Liver (tissue), 3 donors: Measurements from ENCODE around the gene TEX2.
"Not testable (repeated sequence)": the region's sequence is repeated elsewhere in the genome, so short reads cannot be mapped to it uniquely, and the experiment has no call there.

Experiments used
- EGR1 ChIP-seq, 2 donors: IDR thresholded peaks; 2 replicates each; pipeline ENCODE4 v1.6.1; 2016 to 2018; ENCODE audit warnings: antibody characterized with exemption in 2 of 2, low read depth in 2 of 2
- GABPA ChIP-seq, 2 donors: IDR thresholded peaks in 1 of 2; conservative IDR thresholded peaks in 1 of 2; 2 replicates each; pipeline ENCODE4 v1.6.1; 2016; ENCODE audit warnings: antibody characterized with exemption in 2 of 2, mild to moderate bottlenecking in 1 of 2, moderate library complexity in 1 of 2
- HNF4A ChIP-seq, 2 donors: conservative IDR thresholded peaks; 2 replicates each; pipeline ENCODE4 v1.6.1; 2016; ENCODE audit warnings: antibody characterized with exemption in 2 of 2, mild to moderate bottlenecking in 2 of 2
- JUND ChIP-seq, 2 donors: IDR thresholded peaks; 2 replicates each; pipeline ENCODE4 v1.6.1; 2016; ENCODE audit warnings: antibody characterized with exemption in 2 of 2
- RAD21 ChIP-seq, 2 donors: IDR thresholded peaks; 2 replicates each; pipeline ENCODE4 v1.6.1; 2016; ENCODE audit warnings: antibody characterized with exemption in 2 of 2, mild to moderate bottlenecking in 2 of 2
- RXRA ChIP-seq, 2 donors: IDR thresholded peaks; 2 replicates each; pipeline ENCODE4 v1.6.1; 2017 to 2018; ENCODE audit warnings: antibody characterized with exemption in 2 of 2, mild to moderate bottlenecking in 1 of 2
- SP1 ChIP-seq: IDR thresholded peaks from 2 replicates; pipeline ENCODE4 v1.6.1; 2018; ENCODE audit warnings: antibody characterized with exemption, mild to moderate bottlenecking
- TAF1 ChIP-seq: conservative IDR thresholded peaks from 2 replicates; pipeline ENCODE4 v1.6.1; 2016; ENCODE audit warnings: antibody characterized with exemption, mild to moderate bottlenecking
- YY1 ChIP-seq: IDR thresholded peaks from 2 replicates; pipeline ENCODE4 v1.6.1; 2016; ENCODE audit warnings: antibody characterized with exemption, mild to moderate bottlenecking
- TF ChIP-seq, protein P1 (sequence below): fragments of 150-350 bp; IDR thresholded peaks from 2 replicates; pipeline ENCODE4 v1.5.1; 2017; ENCODE audit warnings: improper control_type of control experiment, low read depth, low read length; ENCODE audit not compliant: missing input control
- TF ChIP-seq, protein P2 (sequence below): IDR thresholded peaks from 2 replicates; pipeline ENCODE4 v1.6.1; 2016; ENCODE audit warnings: antibody characterized with exemption, mild to moderate bottlenecking
- TF ChIP-seq, protein P3 (sequence below): IDR thresholded peaks from 2 replicates; pipeline ENCODE4 v1.6.1; 2016; ENCODE audit warnings: antibody characterized with exemption
- TF ChIP-seq, protein P4 (sequence below): IDR thresholded peaks from 2 replicates; pipeline ENCODE4 v1.6.1; 2016; ENCODE audit warnings: antibody characterized with exemption
- TF ChIP-seq, protein P5 (sequence below): IDR thresholded peaks from 2 replicates; pipeline ENCODE4 v1.6.1; 2016; ENCODE audit warnings: antibody characterized with exemption
- donor health status: healthy.
- donor health status: healthy.

DNA sequence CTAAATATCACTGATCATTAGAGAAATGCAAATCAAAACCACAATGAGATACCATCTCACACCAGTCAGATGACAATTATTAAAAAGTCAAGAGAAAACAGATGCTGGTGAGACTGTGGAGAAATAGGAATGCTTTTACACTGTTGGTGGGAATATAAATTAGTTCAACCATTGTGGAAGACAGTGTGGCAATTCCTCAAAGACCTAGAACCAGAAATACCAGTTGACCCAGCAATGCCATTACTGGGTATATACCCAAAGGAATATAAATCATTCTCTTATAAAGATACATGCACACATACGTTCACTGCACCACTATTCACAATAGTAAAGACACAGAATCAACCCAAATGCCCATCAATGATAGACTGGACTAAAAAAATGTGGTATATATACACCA is 42.5 kb downstream of the TEX2 start:
- TF ChIP-seq, protein P1, sequence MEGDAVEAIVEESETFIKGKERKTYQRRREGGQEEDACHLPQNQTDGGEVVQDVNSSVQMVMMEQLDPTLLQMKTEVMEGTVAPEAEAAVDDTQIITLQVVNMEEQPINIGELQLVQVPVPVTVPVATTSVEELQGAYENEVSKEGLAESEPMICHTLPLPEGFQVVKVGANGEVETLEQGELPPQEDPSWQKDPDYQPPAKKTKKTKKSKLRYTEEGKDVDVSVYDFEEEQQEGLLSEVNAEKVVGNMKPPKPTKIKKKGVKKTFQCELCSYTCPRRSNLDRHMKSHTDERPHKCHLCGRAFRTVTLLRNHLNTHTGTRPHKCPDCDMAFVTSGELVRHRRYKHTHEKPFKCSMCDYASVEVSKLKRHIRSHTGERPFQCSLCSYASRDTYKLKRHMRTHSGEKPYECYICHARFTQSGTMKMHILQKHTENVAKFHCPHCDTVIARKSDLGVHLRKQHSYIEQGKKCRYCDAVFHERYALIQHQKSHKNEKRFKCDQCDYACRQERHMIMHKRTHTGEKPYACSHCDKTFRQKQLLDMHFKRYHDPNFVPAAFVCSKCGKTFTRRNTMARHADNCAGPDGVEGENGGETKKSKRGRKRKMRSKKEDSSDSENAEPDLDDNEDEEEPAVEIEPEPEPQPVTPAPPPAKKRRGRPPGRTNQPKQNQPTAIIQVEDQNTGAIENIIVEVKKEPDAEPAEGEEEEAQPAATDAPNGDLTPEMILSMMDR, result not testable (repeated sequence)
- TF ChIP-seq HNF4A (conservative IDR thresholded peaks at IDR 0.05); RAD21 (IDR thresholded peaks at IDR 0.05); SP1; EGR1 (IDR thresholded peaks at IDR 0.05; ENCODE audit: low read depth in 2 of 2); YY1; TAF1; GABPA (IDR thresholded peaks at IDR 0.05 in 1 of 2, conservative IDR thresholded peaks at IDR 0.05 in 1 of 2); JUND (IDR thresholded peaks at IDR 0.05); RXRA (IDR thresholded peaks at IDR 0.05): not testable (repeated sequence)
- TF ChIP-seq, protein P2, sequence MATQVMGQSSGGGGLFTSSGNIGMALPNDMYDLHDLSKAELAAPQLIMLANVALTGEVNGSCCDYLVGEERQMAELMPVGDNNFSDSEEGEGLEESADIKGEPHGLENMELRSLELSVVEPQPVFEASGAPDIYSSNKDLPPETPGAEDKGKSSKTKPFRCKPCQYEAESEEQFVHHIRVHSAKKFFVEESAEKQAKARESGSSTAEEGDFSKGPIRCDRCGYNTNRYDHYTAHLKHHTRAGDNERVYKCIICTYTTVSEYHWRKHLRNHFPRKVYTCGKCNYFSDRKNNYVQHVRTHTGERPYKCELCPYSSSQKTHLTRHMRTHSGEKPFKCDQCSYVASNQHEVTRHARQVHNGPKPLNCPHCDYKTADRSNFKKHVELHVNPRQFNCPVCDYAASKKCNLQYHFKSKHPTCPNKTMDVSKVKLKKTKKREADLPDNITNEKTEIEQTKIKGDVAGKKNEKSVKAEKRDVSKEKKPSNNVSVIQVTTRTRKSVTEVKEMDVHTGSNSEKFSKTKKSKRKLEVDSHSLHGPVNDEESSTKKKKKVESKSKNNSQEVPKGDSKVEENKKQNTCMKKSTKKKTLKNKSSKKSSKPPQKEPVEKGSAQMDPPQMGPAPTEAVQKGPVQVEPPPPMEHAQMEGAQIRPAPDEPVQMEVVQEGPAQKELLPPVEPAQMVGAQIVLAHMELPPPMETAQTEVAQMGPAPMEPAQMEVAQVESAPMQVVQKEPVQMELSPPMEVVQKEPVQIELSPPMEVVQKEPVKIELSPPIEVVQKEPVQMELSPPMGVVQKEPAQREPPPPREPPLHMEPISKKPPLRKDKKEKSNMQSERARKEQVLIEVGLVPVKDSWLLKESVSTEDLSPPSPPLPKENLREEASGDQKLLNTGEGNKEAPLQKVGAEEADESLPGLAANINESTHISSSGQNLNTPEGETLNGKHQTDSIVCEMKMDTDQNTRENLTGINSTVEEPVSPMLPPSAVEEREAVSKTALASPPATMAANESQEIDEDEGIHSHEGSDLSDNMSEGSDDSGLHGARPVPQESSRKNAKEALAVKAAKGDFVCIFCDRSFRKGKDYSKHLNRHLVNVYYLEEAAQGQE, result not testable (repeated sequence)
- TF ChIP-seq, protein P3, sequence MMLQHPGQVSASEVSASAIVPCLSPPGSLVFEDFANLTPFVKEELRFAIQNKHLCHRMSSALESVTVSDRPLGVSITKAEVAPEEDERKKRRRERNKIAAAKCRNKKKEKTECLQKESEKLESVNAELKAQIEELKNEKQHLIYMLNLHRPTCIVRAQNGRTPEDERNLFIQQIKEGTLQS, result not testable (repeated sequence)
- TF ChIP-seq, protein P4, sequence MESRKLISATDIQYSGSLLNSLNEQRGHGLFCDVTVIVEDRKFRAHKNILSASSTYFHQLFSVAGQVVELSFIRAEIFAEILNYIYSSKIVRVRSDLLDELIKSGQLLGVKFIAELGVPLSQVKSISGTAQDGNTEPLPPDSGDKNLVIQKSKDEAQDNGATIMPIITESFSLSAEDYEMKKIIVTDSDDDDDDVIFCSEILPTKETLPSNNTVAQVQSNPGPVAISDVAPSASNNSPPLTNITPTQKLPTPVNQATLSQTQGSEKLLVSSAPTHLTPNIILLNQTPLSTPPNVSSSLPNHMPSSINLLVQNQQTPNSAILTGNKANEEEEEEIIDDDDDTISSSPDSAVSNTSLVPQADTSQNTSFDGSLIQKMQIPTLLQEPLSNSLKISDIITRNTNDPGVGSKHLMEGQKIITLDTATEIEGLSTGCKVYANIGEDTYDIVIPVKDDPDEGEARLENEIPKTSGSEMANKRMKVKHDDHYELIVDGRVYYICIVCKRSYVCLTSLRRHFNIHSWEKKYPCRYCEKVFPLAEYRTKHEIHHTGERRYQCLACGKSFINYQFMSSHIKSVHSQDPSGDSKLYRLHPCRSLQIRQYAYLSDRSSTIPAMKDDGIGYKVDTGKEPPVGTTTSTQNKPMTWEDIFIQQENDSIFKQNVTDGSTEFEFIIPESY, result not testable (repeated sequence)
- TF ChIP-seq, protein P5, sequence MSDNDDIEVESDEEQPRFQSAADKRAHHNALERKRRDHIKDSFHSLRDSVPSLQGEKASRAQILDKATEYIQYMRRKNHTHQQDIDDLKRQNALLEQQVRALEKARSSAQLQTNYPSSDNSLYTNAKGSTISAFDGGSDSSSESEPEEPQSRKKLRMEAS, result not testable (repeated sequence)
